A549 (cell line): ENCODE data around the gene OPHN1.

Source experiments
- CHD2 ChIP-seq: fragments of 150-350 bp; IDR thresholded peaks from 2 replicates; pipeline ENCODE4 v1.6.1; 2014; ENCODE audit warnings: low read length; ENCODE audit not compliant: partially characterized antibody
- HDAC2 ChIP-seq: fragments of 200-600 bp; sonication (generic); IDR thresholded peaks from 2 replicates; pipeline ENCODE4 v1.6.1; 2016
- JUNB ChIP-seq: fragments of >200 bp; sonication (Bioruptor Twin); formaldehyde crosslinking; IDR thresholded peaks from 2 replicates; pipeline ENCODE4 v1.6.1; 2016
- POLR2A ChIP-seq: IDR thresholded peaks from 2 replicates; pipeline ENCODE4 v1.6.1; 2012; ENCODE audit warnings: mild to moderate bottlenecking, low read length
- TF ChIP-seq, protein P1 (sequence below): fragments of >200 bp; sonication (Bioruptor Twin); formaldehyde crosslinking; IDR thresholded peaks from 3 replicates; pipeline ENCODE4 v1.5.1; 2016
- TF ChIP-seq, protein P2 (sequence below): fragments of 450-650 bp; IDR thresholded peaks from 2 replicates; pipeline ENCODE4 v1.6.1; 2014; ENCODE audit warnings: antibody characterized with exemption

DNA sequence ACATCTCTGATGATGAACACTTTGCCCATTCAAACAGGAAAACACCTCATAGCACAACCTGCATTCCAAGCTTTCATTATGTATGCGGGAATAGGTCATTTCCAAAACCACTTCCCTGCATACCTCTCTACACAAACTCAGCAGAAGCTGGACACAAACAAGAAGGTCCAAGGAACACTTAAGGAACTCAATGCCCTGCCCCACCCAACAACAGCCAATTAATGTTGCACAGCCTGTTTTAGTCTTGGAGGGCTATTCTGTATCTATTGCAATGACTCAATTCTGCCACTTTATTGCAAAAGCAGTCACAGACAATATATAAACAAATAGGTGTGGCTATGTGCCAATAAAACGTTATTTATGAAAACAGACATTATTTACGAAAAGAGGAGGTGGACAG lies 16.7 kb downstream of the OPHN1 start:
- TF ChIP-seq, protein P1, sequence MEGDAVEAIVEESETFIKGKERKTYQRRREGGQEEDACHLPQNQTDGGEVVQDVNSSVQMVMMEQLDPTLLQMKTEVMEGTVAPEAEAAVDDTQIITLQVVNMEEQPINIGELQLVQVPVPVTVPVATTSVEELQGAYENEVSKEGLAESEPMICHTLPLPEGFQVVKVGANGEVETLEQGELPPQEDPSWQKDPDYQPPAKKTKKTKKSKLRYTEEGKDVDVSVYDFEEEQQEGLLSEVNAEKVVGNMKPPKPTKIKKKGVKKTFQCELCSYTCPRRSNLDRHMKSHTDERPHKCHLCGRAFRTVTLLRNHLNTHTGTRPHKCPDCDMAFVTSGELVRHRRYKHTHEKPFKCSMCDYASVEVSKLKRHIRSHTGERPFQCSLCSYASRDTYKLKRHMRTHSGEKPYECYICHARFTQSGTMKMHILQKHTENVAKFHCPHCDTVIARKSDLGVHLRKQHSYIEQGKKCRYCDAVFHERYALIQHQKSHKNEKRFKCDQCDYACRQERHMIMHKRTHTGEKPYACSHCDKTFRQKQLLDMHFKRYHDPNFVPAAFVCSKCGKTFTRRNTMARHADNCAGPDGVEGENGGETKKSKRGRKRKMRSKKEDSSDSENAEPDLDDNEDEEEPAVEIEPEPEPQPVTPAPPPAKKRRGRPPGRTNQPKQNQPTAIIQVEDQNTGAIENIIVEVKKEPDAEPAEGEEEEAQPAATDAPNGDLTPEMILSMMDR = no peak
- no peak for TF ChIP-seq POLR2A
- TF ChIP-seq JUNB = no peak
- TF ChIP-seq, protein P2, sequence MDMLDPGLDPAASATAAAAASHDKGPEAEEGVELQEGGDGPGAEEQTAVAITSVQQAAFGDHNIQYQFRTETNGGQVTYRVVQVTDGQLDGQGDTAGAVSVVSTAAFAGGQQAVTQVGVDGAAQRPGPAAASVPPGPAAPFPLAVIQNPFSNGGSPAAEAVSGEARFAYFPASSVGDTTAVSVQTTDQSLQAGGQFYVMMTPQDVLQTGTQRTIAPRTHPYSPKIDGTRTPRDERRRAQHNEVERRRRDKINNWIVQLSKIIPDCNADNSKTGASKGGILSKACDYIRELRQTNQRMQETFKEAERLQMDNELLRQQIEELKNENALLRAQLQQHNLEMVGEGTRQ = no peak
- no peak for TF ChIP-seq CHD2
- no peak for TF ChIP-seq HDAC2
